Cerebellar nuclear complex (tissue), 1 donor: ENCODE results near the gene ZNF598.
"Not testable (repeated sequence)": the region's sequence is repeated elsewhere in the genome, so short reads cannot be mapped to it uniquely, and the experiment has no call there.

Source experiments
- DNase-seq, 2 experiments: peaks; one replicate each; lab custom pipeline; 2025; lab: John Stamatoyannopoulos, UW

ZNF598 gene

GRCh38 chr16:1975432-1976215, 34.0 kb downstream of the ZNF598 start:
- no peak for DNase-seq

- no peak for DNase-seq
Observed at GRCh38 chr16:1974157-1975070, 35.2 kb downstream of the ZNF598 start.

DNA sequence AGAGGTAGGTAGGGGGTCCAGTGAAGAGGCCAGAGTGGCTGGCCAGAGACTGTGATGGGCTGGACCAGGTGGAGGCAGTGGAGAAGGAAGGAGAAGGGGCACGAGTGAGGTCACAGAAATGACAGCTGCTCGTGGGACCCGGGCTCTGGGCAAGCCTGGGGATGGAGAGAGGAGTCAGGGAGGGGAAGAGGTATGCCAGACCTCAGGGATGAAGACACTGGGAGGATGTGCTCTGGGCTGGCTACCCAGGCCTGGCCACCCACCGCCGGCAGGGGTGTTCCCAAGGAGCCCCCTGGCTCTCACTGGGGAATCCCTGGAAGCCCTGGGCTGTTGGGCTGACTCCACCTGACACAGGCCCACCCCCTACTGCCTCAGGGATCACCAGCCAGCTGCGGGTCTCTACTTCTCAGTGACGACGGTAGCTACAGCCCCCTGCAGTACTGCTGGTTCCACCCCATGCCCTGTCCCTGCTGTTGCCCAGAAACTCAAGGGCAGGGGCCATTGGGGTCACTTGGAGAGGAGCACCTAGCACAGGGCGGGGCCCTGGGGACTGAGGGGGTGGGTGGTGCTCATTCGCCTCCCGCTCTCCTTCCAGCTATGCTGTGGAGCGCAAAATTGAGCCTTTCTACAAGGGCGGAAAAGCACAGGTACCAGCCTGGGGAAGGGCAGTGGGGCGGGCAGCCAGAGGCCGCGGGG, 36.0 kb downstream of the ZNF598 start:
- DNase-seq = no peak

- DNase-seq = no peak
Observed at GRCh38 chr16:1972490-1972877, 37.1 kb downstream of the ZNF598 start.

DNA sequence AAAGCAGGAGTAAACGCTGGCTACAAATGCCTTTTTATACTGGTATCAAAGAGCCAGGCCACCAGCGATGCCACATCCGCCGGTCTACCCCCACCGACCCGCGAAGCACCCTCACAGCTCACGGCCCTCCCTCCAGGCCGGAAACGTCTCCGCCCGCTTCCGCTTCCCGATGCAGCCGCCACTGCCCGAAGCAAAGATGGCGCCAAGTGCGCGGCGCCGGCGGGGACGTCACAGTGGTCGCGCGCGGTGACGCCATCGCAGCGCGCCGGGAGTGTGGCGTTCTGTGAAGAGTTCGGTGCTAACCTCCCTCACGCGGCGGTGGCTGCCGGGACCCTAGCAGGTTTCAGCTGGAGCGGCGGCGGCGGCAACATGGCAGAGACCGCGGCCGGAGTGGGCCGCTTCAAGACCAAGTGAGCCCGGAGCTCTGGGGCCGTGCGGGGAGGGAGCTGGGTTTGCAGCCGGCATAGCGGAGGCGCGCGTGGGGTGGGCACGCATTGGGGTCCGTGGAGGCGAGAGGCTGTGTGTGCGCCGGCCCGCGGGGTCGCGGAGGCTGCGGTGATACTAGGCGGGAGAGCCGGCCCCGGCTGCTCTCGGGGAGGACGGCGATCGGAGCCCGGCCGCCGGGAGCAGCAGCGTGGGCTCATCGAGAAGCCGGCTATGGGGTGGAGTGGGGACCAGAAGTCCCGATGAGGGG, 37.7 kb downstream of the ZNF598 start, which contains the start of gene TBL3:
Gene TBL3, plus strand, starts transcription at position 258 of the 694 bp plus-strand sequence. Its CDS starts 112 bp downstream, at position 370.
- peak in 1 of 2 experiments; percentile 56 for DNase-seq

GRCh38 chr16:1968146-1968953, 41.3 kb downstream of the ZNF598 start:
- no peak for DNase-seq

GRCh38 chr16:1966460-1966859, 43.2 kb downstream of the ZNF598 start, which contains the start of gene RNF151:
Gene RNF151 (plus strand): TSS chr16:1966856. CDS start chr16:1966882, 26 bp downstream.
- DNase-seq = no peak

- no peak for DNase-seq
Observed at GRCh38 chr16:1965396-1966001, 44.1 kb downstream of the ZNF598 start.

- peak; percentile 91 to 94 for DNase-seq
Observed at GRCh38 chr16:1964506-1965395, 44.9 kb downstream of the ZNF598 start, which contains the start of gene RPS2. Gene RPS2 (minus strand): TSS chr16:1964826. CDS start chr16:1964625, 201 bp downstream.

- DNase-seq = no peak
Observed at GRCh38 chr16:1963806-1964505, 45.7 kb downstream of the ZNF598 start.

DNA sequence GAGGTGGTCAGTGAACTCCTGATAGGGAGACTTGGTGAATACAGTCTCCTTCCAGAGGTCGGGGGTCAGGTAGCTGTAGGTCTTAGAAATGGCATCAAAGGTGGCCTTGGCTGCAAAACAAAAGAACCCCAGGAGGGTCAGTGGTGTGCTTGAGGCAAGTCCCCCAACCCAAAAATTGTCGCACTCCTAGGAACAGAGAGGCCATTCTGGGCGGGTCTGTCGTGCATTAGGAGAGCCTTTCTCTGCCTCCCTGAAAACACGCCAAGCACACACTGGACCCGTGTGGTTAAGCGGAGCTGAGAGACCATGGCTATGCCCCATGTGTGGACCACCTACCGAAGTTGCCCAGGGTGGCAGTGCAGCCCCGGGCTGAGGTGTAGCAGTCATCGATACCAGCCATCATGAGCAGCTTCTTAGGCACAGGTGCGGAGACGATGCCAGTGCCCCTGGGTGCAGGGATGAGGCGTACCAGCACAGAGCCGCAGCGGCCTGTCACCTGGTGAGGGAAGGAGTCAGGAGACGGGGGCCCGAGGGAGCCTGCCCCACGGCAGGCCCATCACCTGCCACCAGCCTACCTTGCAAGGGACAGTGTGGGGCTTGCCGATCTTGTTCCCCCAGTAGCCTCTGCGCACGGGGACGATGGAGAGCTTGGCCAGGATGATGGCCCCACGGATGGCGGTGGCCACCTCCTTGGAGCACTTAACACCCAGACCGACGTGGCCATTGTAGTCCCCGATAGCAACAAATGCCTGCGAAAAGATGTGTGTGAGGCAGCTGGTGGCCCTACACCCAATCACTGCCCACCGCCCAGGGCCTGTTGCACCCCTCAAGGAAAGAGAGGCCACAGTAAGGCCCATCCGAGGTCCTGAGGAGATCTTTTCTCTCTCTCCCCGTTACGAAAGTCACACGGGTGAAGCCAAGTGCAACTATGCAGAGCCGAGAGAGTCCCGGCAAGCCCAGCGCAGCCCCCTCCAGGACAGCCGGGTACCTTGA, 47.2 kb downstream of the ZNF598 start:
- DNase-seq = not testable (repeated sequence)

DNA sequence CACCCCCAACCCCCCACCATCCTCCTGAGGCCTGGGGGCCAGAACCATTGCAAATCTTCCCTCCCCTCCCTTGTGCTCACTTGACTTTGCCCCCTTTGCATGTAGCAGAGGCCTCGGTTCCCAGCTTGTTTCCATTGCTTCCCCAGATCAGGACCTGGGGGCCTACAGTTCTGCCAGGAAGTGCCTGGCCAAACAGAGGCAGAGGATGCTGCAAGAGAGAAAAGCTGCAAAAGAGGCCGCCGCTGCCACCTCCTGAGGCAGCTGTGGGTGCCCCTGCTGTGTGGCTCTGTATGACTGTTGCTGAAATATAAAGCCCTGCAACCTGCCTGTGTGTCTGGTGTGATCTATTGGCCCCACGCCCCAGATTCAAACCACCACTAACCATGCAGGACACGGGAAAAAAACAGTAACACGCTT, 48.0 kb downstream of the ZNF598 start:
- DNase-seq = no peak

- DNase-seq = no peak
Observed at GRCh38 chr16:1960665-1961630, 48.7 kb downstream of the ZNF598 start.

DNA sequence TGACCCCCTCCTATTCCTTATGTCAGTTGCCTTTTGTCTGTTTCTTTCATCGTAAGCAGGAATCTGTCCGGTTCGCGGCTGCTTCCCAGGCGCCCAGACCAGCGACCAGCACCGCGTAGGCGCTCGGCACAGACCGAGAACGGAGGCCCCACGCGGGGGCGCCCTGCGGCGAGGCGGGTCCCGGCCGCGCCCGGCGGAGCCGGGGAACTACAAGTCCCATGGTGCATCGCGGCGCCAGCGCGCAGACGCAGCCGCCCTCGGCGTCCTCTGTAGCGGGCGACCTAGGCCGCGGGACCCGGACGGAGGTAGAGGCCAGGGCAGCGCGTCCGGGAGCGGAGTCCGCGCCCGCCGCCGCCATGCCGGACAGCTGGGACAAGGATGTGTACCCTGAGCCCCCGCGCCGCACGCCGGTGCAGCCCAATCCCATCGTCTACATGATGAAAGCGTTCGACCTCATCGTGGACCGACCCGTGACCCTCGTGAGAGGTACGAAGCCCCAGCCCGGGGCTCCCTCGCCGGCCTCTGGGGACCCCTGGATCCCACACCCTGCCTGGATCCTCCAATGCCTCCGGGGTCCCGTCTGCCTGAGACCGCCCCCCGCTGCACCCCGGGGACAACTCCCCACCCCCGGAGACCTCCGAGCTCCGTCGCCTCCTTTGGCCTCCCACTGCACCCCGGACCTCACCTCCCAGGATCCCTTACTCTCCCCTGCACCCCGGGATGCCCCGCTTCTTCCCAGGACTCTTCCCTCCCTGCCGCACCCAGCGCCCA, 50.2 kb downstream of the ZNF598 start, which contains the start of gene NDUFB10:
Gene NDUFB10, plus strand, starts transcription at position 270 of the 771 bp plus-strand sequence. Its CDS starts 87 bp downstream, at position 357.
- DNase-seq = no peak

- DNase-seq = no peak
Observed at GRCh38 chr16:1958715-1959268, 50.8 kb downstream of the ZNF598 start.
